Panc1 (cell line): ENCODE results near the gene FSTL1.

ENCODE experiments used
- CTCF ChIP-seq: fragments of 450-650 bp; IDR thresholded peaks from 2 replicates; pipeline ENCODE4 v1.5.1; 2017; ENCODE audit warnings: mild to moderate bottlenecking
- SIN3A ChIP-seq: IDR thresholded peaks from 2 replicates; pipeline ENCODE4 v1.6.1; 2012; ENCODE audit warnings: low read depth, mild to moderate bottlenecking, low read length, moderate library complexity, borderline replicate concordance; ENCODE audit not compliant: insufficient read depth

- no peak for TF ChIP-seq CTCF
- no peak for TF ChIP-seq SIN3A
Measured at GRCh38 chr3:120497336-120497735, 46.5 kb upstream of the FSTL1 start.
